Stimulated activated CD4-positive, alpha-beta T cell treated with anti-CD3 and anti-CD28 coated beads, Interleukin-12 subunit alpha, Interleukin-12 subunit beta, amount 100 ng/mL, for 48 hours (primary cell): ENCODE data around the gene TENM4.
"Not testable (repeated sequence)": the region's sequence is repeated elsewhere in the genome, so short reads cannot be mapped to it uniquely, and the experiment has no call there.

Source experiments
- DNase-seq, 3 donors: peaks; one replicate each; pipeline ENCODE4 v3.0.0-alpha.2; 2020; ENCODE audit warnings: low read depth in 2 of 3, low spot score in 1 of 3

Gene TENM4

GRCh38 chr11:79220171-79220570 is 220.7 kb downstream of the TENM4 start:
- DNase-seq: no peak

GRCh38 chr11:79219186-79220045 is 221.4 kb downstream of the TENM4 start:
- DNase-seq: no peak

- DNase-seq: no peak
These were observed 228.1 kb downstream of the TENM4 start for GRCh38 chr11:79212741-79213190.

GRCh38 chr11:79209540-79210266 is 231.1 kb downstream of the TENM4 start:
- no peak for DNase-seq

- DNase-seq: no peak
These were observed 232.7 kb downstream of the TENM4 start for GRCh38 chr11:79208126-79208525.

GRCh38 chr11:79206951-79207350 is 233.9 kb downstream of the TENM4 start:
- DNase-seq: no peak

- DNase-seq: no peak
These were observed 235.0 kb downstream of the TENM4 start for GRCh38 chr11:79205786-79206185.

- no peak for DNase-seq
These were observed 239.0 kb downstream of the TENM4 start for GRCh38 chr11:79201677-79202347.

GRCh38 chr11:79200398-79201070 is 240.3 kb downstream of the TENM4 start:
- no peak for DNase-seq

- DNase-seq: no peak
These were observed 241.0 kb downstream of the TENM4 start for GRCh38 chr11:79199729-79200354.

GRCh38 chr11:79198898-79199250 is 242.0 kb downstream of the TENM4 start:
- DNase-seq: no peak

- DNase-seq: no peak
These were observed 242.5 kb downstream of the TENM4 start for GRCh38 chr11:79198203-79198897.

GRCh38 chr11:79196950-79197349 is 243.9 kb downstream of the TENM4 start:
- DNase-seq: no peak

GRCh38 chr11:79195209-79195608 is 245.6 kb downstream of the TENM4 start:
- no peak for DNase-seq

GRCh38 chr11:79193663-79194310 is 247.0 kb downstream of the TENM4 start:
- no peak for DNase-seq

- DNase-seq: no peak
These were observed 248.0 kb downstream of the TENM4 start for GRCh38 chr11:79192836-79193235.

GRCh38 chr11:79191716-79192115 is 249.1 kb downstream of the TENM4 start:
- not testable (repeated sequence) for DNase-seq

GRCh38 chr11:79190553-79190952 is 250.3 kb downstream of the TENM4 start:
- not testable (repeated sequence) for DNase-seq

- no peak for DNase-seq
These were observed 251.2 kb downstream of the TENM4 start for GRCh38 chr11:79189601-79190000.

- no peak for DNase-seq
These were observed 251.8 kb downstream of the TENM4 start for GRCh38 chr11:79189055-79189454.
